Measurements from ENCODE around the gene GULP1. TPM values are rescaled to one million over a fixed set of nuclear protein-coding genes. Genes with fewer than 3 reads are reported as not detected.

Gene GULP1
- total RNA-seq, 2 donors from 2014 or later, result 15.3 to 26.5 TPM

DNA sequence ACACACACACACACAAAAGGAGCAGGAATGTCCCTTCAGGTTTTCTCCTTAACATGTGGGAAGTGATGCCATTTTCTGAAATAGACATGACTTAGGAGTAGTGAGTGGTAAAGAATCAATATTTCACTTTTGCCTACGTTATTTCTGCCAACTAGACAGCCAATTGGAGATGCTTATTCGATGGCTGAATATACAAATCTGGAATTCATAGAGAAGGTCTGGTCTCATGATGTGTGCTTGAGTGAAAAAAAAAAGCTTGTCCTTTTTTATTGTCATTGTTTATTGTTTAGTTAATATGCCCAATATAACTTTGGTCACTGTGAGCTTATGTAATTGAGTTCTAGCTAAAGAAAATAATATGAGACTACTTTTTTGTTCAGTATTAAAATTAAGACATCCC lies 284.3 kb downstream of the GULP1 start:
- Histone ChIP-seq H3K27me3 (ENCODE audit: control insufficient read depth, insufficient read depth, low read length, poor library complexity, severe bottlenecking) (no peaks in the 10 kb centered on the region), H3K4me3 (ENCODE audit: low read length) (no peak overlapping the region), H3K9ac (ENCODE audit: extremely low read depth, low read length, poor library complexity, severe bottlenecking) (no peak overlapping the region), H3K4me1 (ENCODE audit: control insufficient read depth, insufficient read depth, low read length) (no peaks in the 10 kb centered on the region), H3K27ac (ENCODE audit: low read depth, low read length) (no peak overlapping the region), H3K36me3 (ENCODE audit: control insufficient read depth, insufficient read depth, low read length) (no peaks in the 10 kb centered on the region), H3K9me3 (ENCODE audit: control insufficient read depth, low read length) (no peaks in the 10 kb centered on the region)
- no peak overlapping the region for H3K27ac Mint-ChIP-seq
- no peaks in the 10 kb centered on the region for H3K36me3 Mint-ChIP-seq (ENCODE audit: low read depth)
- no peaks in the 10 kb centered on the region for H3K9me3 Mint-ChIP-seq
- TF ChIP-seq, protein P1, sequence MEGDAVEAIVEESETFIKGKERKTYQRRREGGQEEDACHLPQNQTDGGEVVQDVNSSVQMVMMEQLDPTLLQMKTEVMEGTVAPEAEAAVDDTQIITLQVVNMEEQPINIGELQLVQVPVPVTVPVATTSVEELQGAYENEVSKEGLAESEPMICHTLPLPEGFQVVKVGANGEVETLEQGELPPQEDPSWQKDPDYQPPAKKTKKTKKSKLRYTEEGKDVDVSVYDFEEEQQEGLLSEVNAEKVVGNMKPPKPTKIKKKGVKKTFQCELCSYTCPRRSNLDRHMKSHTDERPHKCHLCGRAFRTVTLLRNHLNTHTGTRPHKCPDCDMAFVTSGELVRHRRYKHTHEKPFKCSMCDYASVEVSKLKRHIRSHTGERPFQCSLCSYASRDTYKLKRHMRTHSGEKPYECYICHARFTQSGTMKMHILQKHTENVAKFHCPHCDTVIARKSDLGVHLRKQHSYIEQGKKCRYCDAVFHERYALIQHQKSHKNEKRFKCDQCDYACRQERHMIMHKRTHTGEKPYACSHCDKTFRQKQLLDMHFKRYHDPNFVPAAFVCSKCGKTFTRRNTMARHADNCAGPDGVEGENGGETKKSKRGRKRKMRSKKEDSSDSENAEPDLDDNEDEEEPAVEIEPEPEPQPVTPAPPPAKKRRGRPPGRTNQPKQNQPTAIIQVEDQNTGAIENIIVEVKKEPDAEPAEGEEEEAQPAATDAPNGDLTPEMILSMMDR (conservative IDR thresholded peaks at IDR 0.05), result no peak
- H3K4me3 Mint-ChIP-seq, result no peak overlapping the region
- DNase-seq, result no peak
- no peaks in the 10 kb centered on the region for H3K4me1 Mint-ChIP-seq
- no peaks in the 10 kb centered on the region for H3K27me3 Mint-ChIP-seq (ENCODE audit: insufficient read depth)
- 97 to 100% methylated on average over 2 of the region's 2 CpGs for WGBS, 2 experiments (ENCODE audit: insufficient coverage in 1 of 2, insufficient read length in 1 of 2)

DNA sequence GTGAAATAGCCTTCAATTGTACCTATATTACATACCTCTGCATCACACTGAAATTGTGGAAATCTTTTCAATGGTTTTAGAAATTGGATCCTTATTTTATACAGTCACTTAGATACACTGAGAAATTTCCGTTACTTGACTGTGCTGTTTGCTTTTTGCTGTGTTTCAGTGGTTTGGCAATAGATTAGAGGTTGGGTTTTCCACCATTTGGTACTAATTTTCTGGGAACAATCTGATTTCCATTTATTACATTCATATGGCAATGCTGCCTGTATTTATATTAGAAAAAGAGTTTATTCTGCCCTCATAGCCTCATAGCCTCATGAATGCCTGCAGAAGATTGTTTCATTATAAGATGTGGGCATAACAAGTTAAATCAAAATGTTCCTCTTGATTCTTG lies 285.0 kb downstream of the GULP1 start:
- H3K27ac Mint-ChIP-seq, result no peak overlapping the region
- WGBS, 2 experiments (ENCODE audit: insufficient coverage in 1 of 2, insufficient read length in 1 of 2), result 100% methylated on average over 1 of the region's 1 CpG; no CpG with 5 or more reads in 1 of the 2 experiments

DNA sequence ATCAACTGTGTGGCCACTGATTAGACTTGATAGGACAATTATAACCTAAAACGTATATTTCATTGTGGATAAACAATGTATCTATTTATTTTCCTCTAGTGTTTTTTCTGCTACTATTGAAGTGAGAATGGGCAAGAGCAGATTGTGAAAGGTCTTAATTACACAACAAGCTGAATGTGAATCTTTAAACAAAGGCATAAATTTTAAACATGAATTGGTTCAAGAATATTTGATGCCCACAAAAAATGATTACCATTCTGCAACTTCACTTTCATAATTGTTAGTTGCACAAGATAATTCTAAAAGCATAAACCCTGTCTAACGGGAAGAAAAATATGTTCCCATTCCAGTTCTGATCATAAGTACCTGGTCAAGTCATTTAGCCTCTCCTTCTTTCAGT lies 285.6 kb downstream of the GULP1 start:
- Mint-ChIP-seq H3K36me3 (ENCODE audit: low read depth) (no peaks in the 10 kb centered on the region), H3K4me1 (no peaks in the 10 kb centered on the region), H3K9me3 (no peaks in the 10 kb centered on the region), H3K4me3 (no peak overlapping the region), H3K27ac (no peak overlapping the region), H3K27me3 (ENCODE audit: insufficient read depth) (no peaks in the 10 kb centered on the region)
- TF ChIP-seq, protein P1 (conservative IDR thresholded peaks at IDR 0.05), result no peak
- Histone ChIP-seq H3K4me3 (ENCODE audit: low read length) (no peak overlapping the region), H3K27me3 (ENCODE audit: control insufficient read depth, insufficient read depth, low read length, poor library complexity, severe bottlenecking) (no peaks in the 10 kb centered on the region), H3K9me3 (ENCODE audit: control insufficient read depth, low read length) (no peaks in the 10 kb centered on the region), H3K27ac (ENCODE audit: low read depth, low read length) (no peak overlapping the region), H3K9ac (ENCODE audit: extremely low read depth, low read length, poor library complexity, severe bottlenecking) (no peak overlapping the region), H3K4me1 (ENCODE audit: control insufficient read depth, insufficient read depth, low read length) (no peaks in the 10 kb centered on the region), H3K36me3 (ENCODE audit: control insufficient read depth, insufficient read depth, low read length) (no peaks in the 10 kb centered on the region)
- DNase-seq, result no peak
- WGBS, 2 experiments (ENCODE audit: insufficient coverage in 1 of 2, insufficient read length in 1 of 2), result 80 to 96% methylated on average over 1 to 2 of the region's 2 CpGs

More for the DNA sequence above, 285.0 kb downstream of the GULP1 start:
- no peak overlapping the region for H3K27ac ChIP-seq (ENCODE audit: low read depth, low read length)
- no peaks in the 10 kb centered on the region for H3K4me1 ChIP-seq (ENCODE audit: control insufficient read depth, insufficient read depth, low read length)
- no peak for DNase-seq
- Mint-ChIP-seq H3K9me3 (no peaks in the 10 kb centered on the region), H3K36me3 (ENCODE audit: low read depth) (no peaks in the 10 kb centered on the region), H3K4me1 (no peaks in the 10 kb centered on the region), H3K4me3 (no peak overlapping the region), H3K27me3 (ENCODE audit: insufficient read depth) (no peaks in the 10 kb centered on the region)
- no peaks in the 10 kb centered on the region for H3K36me3 ChIP-seq (ENCODE audit: control insufficient read depth, insufficient read depth, low read length)
- no peak overlapping the region for H3K4me3 ChIP-seq (ENCODE audit: low read length)
- H3K9me3 ChIP-seq (ENCODE audit: control insufficient read depth, low read length), result no peaks in the 10 kb centered on the region
- TF ChIP-seq, protein P1 (conservative IDR thresholded peaks at IDR 0.05), result no peak
- no peaks in the 10 kb centered on the region for H3K27me3 ChIP-seq (ENCODE audit: control insufficient read depth, insufficient read depth, low read length, poor library complexity, severe bottlenecking)
- H3K9ac ChIP-seq (ENCODE audit: extremely low read depth, low read length, poor library complexity, severe bottlenecking), result no peak overlapping the region

Data from endodermal cell (in vitro differentiated cells).